ENCODE results near the gene ADSL.

ADSL gene

DNA sequence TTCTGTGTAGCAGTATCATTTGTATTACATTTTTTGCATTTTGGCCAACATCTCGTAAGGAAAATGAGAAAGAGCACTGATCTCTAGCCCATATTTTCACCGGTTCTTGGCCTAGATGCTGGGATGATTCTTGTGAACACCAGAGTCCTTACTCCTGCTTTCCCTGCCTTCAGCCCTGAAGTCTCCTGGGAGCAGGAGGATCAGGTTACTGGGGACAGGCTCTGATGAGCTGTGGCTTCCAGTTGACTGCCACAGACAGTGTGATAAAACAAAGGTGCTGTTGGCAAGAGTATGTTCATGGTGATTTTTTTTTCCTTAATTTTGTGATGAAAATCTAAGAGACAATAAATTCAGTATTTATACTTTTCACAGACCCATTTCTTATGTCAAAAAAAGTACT, 34.2 kb upstream of the ADSL start:
- no peak overlapping the region for H3K27ac ChIP-seq (ENCODE audit: low read depth, low read length, severe bottlenecking)
- 100% methylated on average over 1 to 2 of the region's 2 CpGs for WGBS, 2 experiments (ENCODE audit: insufficient coverage in 2 of 2)
- H3K4me1 ChIP-seq (ENCODE audit: control insufficient read depth, insufficient read depth, low read length, poor library complexity, severe bottlenecking): peaks cover 26% of the 10 kb centered on the region
- H3K4me3 ChIP-seq (ENCODE audit: extremely low read depth, insufficient read depth, low read length, poor library complexity, severe bottlenecking): no peak overlapping the region
- no peaks in the 10 kb centered on the region for H3K9me3 ChIP-seq (ENCODE audit: control insufficient read depth, low read length)
- peaks cover 83% of the 10 kb centered on the region for H3K36me3 ChIP-seq (ENCODE audit: control insufficient read depth, insufficient read depth, low read length)

DNA sequence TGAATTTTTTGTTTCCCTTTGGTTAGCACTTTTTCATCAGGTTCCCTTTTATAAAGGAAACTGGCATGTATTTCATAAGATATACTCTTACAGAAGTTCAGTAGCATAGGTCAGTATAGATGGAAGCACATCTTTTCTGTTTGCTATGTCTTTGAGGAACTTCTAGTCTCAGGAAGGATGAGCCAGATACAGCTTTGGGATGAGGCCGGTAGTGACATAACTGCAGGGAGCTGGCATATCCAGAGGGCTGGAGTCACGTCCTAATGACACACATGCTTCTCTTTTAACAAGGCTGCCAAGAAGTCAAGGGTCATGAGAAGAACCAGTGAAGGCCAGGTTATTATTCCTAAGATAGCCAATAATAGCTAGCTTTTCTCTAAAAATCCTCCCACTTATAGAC, 33.3 kb upstream of the ADSL start:
- Histone ChIP-seq H3K36me3 (ENCODE audit: control insufficient read depth, insufficient read depth, low read length) (peaks cover 84% of the 10 kb centered on the region), H3K27ac (ENCODE audit: low read depth, low read length, severe bottlenecking) (no peak overlapping the region), H3K4me1 (ENCODE audit: control insufficient read depth, insufficient read depth, low read length, poor library complexity, severe bottlenecking) (peaks cover 26% of the 10 kb centered on the region), H3K4me3 (ENCODE audit: extremely low read depth, insufficient read depth, low read length, poor library complexity, severe bottlenecking) (no peak overlapping the region), H3K9me3 (ENCODE audit: control insufficient read depth, low read length) (no peaks in the 10 kb centered on the region)
- WGBS, 2 experiments (ENCODE audit: insufficient coverage in 2 of 2): 80 to 89% methylated on average over 1 of the region's 2 CpGs

DNA sequence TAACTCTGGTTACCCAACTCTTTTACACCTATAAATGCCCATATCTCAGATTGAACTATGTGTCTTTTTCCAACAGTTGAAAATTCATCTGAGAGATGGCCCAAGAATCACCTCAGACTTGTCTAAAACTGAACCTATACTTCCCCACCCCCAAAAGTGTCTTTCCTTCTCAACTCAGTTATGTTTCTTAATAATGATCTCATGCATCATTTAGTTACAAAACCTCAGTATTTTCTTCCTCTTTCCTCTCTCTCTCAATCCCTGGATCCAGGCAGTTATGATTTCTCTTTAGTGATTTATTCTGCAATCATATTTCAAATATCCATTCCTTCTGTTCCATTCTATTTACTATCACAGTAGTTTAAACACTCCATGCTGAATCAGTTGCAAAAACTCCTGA, 32.3 kb upstream of the ADSL start:
- no peak overlapping the region for H3K27ac ChIP-seq (ENCODE audit: low read depth, low read length, severe bottlenecking)
- no peak overlapping the region for H3K4me3 ChIP-seq (ENCODE audit: extremely low read depth, insufficient read depth, low read length, poor library complexity, severe bottlenecking)
- H3K9me3 ChIP-seq (ENCODE audit: control insufficient read depth, low read length): no peaks in the 10 kb centered on the region
- H3K36me3 ChIP-seq (ENCODE audit: control insufficient read depth, insufficient read depth, low read length): peaks cover 84% of the 10 kb centered on the region
- H3K4me1 ChIP-seq (ENCODE audit: control insufficient read depth, insufficient read depth, low read length, poor library complexity, severe bottlenecking): peaks cover 18% of the 10 kb centered on the region

DNA sequence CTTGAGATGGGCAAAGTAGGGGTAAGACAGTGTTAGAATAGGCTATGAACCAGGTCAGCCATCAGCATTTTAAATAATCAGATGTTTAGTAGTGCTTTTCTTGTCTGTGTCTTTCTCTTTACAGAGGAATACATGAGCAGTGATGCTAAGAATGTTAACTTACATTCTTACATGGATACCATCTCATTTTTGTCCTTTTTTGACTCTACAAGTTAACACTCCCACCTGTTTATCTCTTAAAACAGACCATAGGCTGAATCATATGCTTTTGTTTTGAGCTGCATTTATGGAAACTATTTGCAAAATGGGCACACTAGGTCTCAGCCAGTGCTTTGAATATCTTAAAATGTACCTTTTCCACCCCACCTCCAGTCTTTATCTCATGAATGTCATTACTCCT, 25.6 kb upstream of the ADSL start:
- peaks cover 87% of the 10 kb centered on the region for H3K36me3 ChIP-seq (ENCODE audit: control insufficient read depth, insufficient read depth, low read length)
- no peak overlapping the region for H3K4me3 ChIP-seq (ENCODE audit: extremely low read depth, insufficient read depth, low read length, poor library complexity, severe bottlenecking)
- H3K27ac ChIP-seq (ENCODE audit: low read depth, low read length, severe bottlenecking): no peak overlapping the region
- no peaks in the 10 kb centered on the region for H3K9me3 ChIP-seq (ENCODE audit: control insufficient read depth, low read length)
- peaks cover 14% of the 10 kb centered on the region for H3K4me1 ChIP-seq (ENCODE audit: control insufficient read depth, insufficient read depth, low read length, poor library complexity, severe bottlenecking)

DNA sequence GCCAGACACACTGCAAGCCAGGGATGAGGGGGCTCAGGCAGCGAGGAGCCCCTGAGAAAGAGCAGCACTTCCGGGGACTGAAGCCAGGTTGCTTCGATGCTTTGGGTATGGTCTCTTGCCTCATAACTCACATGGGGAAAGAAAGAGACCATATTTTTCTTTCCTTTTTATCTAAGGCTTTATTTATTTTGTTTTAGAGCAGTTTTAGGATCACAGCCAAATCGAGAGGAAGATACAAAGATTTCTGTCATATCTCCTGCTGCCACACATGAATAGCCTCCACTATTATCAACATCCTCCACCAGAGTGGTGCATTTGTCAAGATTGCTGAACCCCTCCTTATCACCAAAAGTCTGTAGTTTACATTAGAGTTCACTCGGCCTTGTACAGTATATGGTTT, 24.3 kb upstream of the ADSL start:
- peaks cover 21% of the 10 kb centered on the region for H3K4me1 ChIP-seq (ENCODE audit: control insufficient read depth, insufficient read depth, low read length, poor library complexity, severe bottlenecking)
- H3K4me3 ChIP-seq (ENCODE audit: extremely low read depth, insufficient read depth, low read length, poor library complexity, severe bottlenecking): no peak overlapping the region
- no peak overlapping the region for H3K27ac ChIP-seq (ENCODE audit: low read depth, low read length, severe bottlenecking)
- WGBS, 2 experiments (ENCODE audit: insufficient coverage in 2 of 2): 93% methylated on average over 3 of the region's 5 CpGs; no CpG with 5 or more reads in 1 of the 2 experiments
- no peaks in the 10 kb centered on the region for H3K9me3 ChIP-seq (ENCODE audit: control insufficient read depth, low read length)
- H3K36me3 ChIP-seq (ENCODE audit: control insufficient read depth, insufficient read depth, low read length): peaks cover 75% of the 10 kb centered on the region

DNA sequence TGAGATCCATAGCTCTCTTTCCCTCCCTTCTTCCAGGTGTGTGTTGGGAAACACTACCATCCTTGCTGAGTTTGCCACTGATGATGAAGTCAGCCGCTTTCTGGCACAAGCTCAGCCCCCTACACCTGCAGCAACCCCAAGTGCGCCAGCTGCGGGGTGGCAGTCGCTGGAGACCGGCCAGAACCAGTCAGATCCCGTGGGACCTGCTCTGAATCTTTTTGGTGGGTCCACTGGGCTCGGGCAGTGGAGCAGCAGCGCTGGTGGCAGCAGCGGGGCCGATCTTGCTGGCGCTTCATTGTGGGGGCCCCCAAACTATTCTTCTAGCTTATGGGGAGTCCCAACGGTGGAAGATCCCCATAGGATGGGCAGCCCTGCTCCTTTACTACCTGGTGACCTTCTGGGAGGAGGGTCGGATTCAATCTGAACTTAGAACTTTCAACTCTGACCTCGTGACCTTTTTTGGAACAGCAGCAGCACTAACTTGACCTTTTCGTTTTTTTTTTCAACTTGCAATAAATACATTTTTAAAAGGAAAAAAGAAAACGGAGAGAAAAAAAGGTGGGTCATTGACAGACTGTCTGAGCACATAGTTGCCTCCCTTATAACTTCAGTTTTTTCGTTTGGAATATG, 23.4 kb upstream of the ADSL start:
- no peak overlapping the region for H3K27ac ChIP-seq (ENCODE audit: low read depth, low read length, severe bottlenecking)

DNA sequence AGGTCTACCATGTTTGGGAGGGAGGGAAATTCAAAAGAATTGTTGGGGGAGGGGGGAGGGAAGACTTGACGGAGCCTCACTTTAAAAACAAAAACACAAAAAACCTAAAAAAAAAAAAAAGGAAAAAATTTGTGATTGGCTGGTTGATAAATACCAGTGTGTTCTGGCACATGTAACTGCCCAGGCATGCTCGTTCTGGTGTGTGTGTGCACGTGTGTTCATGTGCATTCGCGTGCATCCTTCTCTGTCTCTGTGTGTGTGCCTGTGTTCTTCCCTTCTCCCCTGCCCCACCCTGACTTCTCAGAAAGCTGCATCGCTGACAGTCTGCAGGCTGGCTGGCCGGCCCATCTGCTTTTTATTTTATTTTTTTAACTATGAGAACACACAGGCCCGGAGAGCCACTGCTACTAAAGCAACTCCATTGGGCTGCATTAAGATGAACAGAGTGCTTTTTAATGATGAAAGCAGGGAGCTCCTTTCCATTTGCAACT, 22.6 kb upstream of the ADSL start:
- peak overlapping the region; percentile 3 for H3K27ac ChIP-seq (ENCODE audit: low read depth, low read length, severe bottlenecking)
- 95 to 98% methylated on average over 4 to 6 of the region's 8 CpGs for WGBS, 2 experiments (ENCODE audit: insufficient coverage in 2 of 2)
- H3K4me1 ChIP-seq (ENCODE audit: control insufficient read depth, insufficient read depth, low read length, poor library complexity, severe bottlenecking): peaks cover 38% of the 10 kb centered on the region
- H3K36me3 ChIP-seq (ENCODE audit: control insufficient read depth, insufficient read depth, low read length): peaks cover 68% of the 10 kb centered on the region
- H3K4me3 ChIP-seq (ENCODE audit: extremely low read depth, insufficient read depth, low read length, poor library complexity, severe bottlenecking): no peak overlapping the region
- no peaks in the 10 kb centered on the region for H3K9me3 ChIP-seq (ENCODE audit: control insufficient read depth, low read length)

More for the DNA sequence above, 23.4 kb upstream of the ADSL start:
- Histone ChIP-seq H3K36me3 (ENCODE audit: control insufficient read depth, insufficient read depth, low read length) (peaks cover 71% of the 10 kb centered on the region), H3K4me1 (ENCODE audit: control insufficient read depth, insufficient read depth, low read length, poor library complexity, severe bottlenecking) (peaks cover 30% of the 10 kb centered on the region), H3K9me3 (ENCODE audit: control insufficient read depth, low read length) (no peaks in the 10 kb centered on the region), H3K4me3 (ENCODE audit: extremely low read depth, insufficient read depth, low read length, poor library complexity, severe bottlenecking) (no peak overlapping the region)
- WGBS, 2 experiments (ENCODE audit: insufficient coverage in 2 of 2): 95 to 99% methylated on average over 14 of the region's 17 CpGs

DNA sequence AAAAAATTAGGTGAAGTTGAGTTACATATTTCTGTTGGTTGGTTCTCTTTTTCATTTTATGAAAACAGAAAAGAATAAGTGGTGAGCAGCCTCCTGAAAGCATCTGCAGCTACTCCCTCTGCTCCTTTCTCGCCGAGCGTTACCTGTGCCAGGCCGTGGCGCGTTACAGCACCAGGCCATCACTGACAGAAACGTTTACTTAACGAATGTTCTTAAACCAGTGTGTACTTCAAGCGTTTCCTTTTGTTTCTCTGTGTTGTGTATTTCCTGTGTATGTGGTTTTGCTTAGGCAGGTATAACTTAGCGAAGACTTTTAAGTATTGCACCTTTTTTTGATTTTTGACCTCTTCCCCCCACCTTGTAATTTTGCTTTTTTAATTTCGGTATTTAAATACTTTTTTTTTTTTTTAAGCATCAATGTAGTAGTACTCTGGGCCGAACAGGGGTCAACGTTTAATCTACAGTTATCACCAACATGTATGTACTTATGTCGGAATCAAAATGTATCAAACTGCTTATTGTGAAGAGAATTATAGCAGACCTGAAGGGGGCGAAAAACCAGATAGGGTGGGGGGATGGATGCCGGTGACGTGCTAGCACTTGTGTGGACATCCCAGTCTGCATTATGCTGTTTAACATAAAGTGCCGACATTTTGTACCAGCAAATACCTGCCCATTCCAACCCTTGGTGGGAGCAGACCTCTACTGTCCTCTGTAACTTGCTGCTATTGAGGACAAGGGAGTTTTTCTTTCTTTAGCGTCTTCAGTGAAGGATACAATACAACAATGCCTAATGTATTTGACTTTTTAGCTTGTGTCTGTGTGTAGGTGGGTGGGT, 21.6 kb upstream of the ADSL start:
- H3K36me3 ChIP-seq (ENCODE audit: control insufficient read depth, insufficient read depth, low read length): peaks cover 64% of the 10 kb centered on the region
- H3K27ac ChIP-seq (ENCODE audit: low read depth, low read length, severe bottlenecking): peak overlapping the region; percentile 3
- WGBS, 2 experiments (ENCODE audit: insufficient coverage in 2 of 2): 89 to 97% methylated on average over 5 to 12 of the region's 19 CpGs
- H3K9me3 ChIP-seq (ENCODE audit: control insufficient read depth, low read length): no peaks in the 10 kb centered on the region
- H3K4me1 ChIP-seq (ENCODE audit: control insufficient read depth, insufficient read depth, low read length, poor library complexity, severe bottlenecking): peaks cover 44% of the 10 kb centered on the region
- no peak overlapping the region for H3K4me3 ChIP-seq (ENCODE audit: extremely low read depth, insufficient read depth, low read length, poor library complexity, severe bottlenecking)

DNA sequence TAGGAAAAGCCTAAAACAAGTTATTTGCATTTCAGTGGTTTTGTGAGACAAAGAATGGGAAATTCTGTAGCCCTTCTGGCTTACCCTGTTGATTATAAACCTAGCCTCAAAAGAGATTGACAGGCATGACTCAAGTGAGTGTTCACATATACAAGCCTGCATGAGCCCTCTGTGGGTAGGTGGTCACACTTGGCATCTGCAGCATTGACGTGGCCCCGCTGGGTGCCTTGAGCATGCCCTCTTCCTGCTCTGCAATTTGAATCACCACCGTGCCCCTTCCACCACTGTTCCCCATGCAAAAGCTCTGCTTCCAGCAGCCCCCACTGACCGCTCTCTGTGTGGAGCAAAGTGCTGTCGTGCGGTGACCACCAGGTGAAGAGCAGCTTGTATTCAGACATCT, 21.0 kb upstream of the ADSL start:
- H3K4me3 ChIP-seq (ENCODE audit: extremely low read depth, insufficient read depth, low read length, poor library complexity, severe bottlenecking): no peak overlapping the region
- no peak overlapping the region for H3K27ac ChIP-seq (ENCODE audit: low read depth, low read length, severe bottlenecking)
- WGBS, 2 experiments (ENCODE audit: insufficient coverage in 2 of 2): 98 to 100% methylated on average over 4 to 6 of the region's 6 CpGs
- H3K36me3 ChIP-seq (ENCODE audit: control insufficient read depth, insufficient read depth, low read length): peaks cover 63% of the 10 kb centered on the region
- H3K9me3 ChIP-seq (ENCODE audit: control insufficient read depth, low read length): no peaks in the 10 kb centered on the region
- peaks cover 48% of the 10 kb centered on the region for H3K4me1 ChIP-seq (ENCODE audit: control insufficient read depth, insufficient read depth, low read length, poor library complexity, severe bottlenecking)

DNA sequence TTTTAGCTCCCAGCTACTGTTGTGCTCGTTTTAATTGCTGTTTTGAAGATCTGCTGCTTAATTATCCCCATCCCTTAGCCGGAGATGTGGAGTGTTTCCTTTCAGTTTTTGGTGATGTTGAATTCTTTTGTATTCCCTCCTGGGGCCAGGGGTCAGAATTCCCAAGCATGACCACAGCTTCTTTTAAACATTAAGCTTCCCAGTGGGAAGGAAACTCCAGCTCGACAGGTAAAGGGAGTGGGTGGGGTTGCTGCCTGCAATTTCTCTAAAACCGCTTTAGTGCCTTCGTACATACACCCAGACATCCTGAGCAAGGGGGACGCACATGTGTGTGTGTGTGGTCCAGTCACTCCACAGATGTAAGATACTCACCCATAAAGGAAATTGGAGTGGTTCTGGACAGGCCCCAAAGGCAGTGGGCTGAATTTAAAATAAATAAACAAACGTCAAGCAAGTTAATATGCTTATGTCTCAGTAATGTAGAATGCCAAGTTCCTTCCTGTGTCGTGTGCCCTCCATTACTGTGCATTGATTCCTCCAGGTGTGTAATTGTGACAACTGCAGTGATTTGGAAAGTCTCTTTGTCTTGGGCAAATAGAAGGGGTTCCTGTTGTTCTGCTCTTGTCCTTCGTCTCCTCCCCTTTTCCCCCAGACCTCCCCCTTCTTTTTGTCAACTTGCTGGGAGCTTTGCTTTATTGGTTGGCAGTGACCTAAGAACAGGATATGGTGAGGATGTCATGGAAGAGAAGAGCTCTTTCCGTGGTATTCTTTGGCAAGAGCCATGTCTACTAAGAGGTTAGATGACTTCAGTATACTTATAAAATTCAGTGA, 19.2 kb upstream of the ADSL start:
- Histone ChIP-seq H3K9me3 (ENCODE audit: control insufficient read depth, low read length) (no peaks in the 10 kb centered on the region), H3K27ac (ENCODE audit: low read depth, low read length, severe bottlenecking) (peak overlapping the region; percentile 25), H3K36me3 (ENCODE audit: control insufficient read depth, insufficient read depth, low read length) (peaks cover 48% of the 10 kb centered on the region), H3K4me1 (ENCODE audit: control insufficient read depth, insufficient read depth, low read length, poor library complexity, severe bottlenecking) (peaks cover 66% of the 10 kb centered on the region), H3K4me3 (ENCODE audit: extremely low read depth, insufficient read depth, low read length, poor library complexity, severe bottlenecking) (no peak overlapping the region)
- WGBS, 2 experiments (ENCODE audit: insufficient coverage in 2 of 2): 78 to 95% methylated on average over 2 to 4 of the region's 10 CpGs
